Measurements from ENCODE around the gene SUMO4. TPM values are rescaled to one million over a fixed set of nuclear protein-coding genes. Genes with fewer than 3 reads are reported as not detected.
A peak's percentile ranks its signal among the peaks of the same experiment; 100 is the strongest.

The SUMO4 gene
- total RNA-seq, 4 donors from 2014 or later: 1.5 to 28.1 (median 8.1) TPM

- in situ Hi-C loops (cut with MboI; ENCODE audit: low pct_ligation_motif_present in 1 of 4, low pct_unique_long_range_greater_than_20kb in 1 of 4, low sequenced_read_pairs in 3 of 4): loop anchor here in 1 of 4 donors (10.0 kb wide), 1 partner anchor 388 kb away; no protein-coding TSS in a partner anchor
- TF ChIP-seq POLR2AphosphoS5 (IDR thresholded peaks at IDR 0.05): no peak
- no peak for TF ChIP-seq POLR2A (IDR thresholded peaks at IDR 0.05)
- TF ChIP-seq CTCF (IDR thresholded peaks at IDR 0.05): no peak
- TF ChIP-seq EP300 (IDR thresholded peaks at IDR 0.05; ENCODE audit: low read depth): no peak
- 90 to 91% methylated on average over 2 to 4 of the region's 4 CpGs for WGBS, 2 donors (ENCODE audit: low coverage in 1 of 2)
Measured at GRCh38 chr6:149422581-149422980, 22.5 kb downstream of the SUMO4 start.

GRCh38 chr6:149423964-149424440 lies 23.9 kb downstream of the SUMO4 start:
- WGBS, 2 donors (ENCODE audit: low coverage in 1 of 2): 67 to 78% methylated on average over 3 to 7 of the region's 7 CpGs
- intact Hi-C loops (cut with DNase I; ENCODE audit: low total_unique reads): no loop called here
- H3K27ac ChIP-seq: peak overlapping the region; percentile 8 to 47 (median 26)

More at GRCh38 chr6:149422581-149422980, 22.5 kb downstream of the SUMO4 start:
- intact Hi-C loops (cut with DNase I; ENCODE audit: low total_unique reads): no loop called here
- no peak overlapping the region for H3K27ac ChIP-seq
- H3K4me1 ChIP-seq: peaks cover 0 to 7% (median 3%) of the 10 kb centered on the region in 4 donors
- no peaks in the 10 kb centered on the region for H3K9me3 ChIP-seq
- no peak for DNase-seq
- H3K36me3 ChIP-seq: no peaks in the 10 kb centered on the region
- no peaks in the 10 kb centered on the region for H3K27me3 ChIP-seq
- H3K4me3 ChIP-seq: no peak overlapping the region

GRCh38 chr6:149425224-149425623 lies 25.2 kb downstream of the SUMO4 start:
- intact Hi-C loops (cut with DNase I; ENCODE audit: low total_unique reads) (loop anchor here (5.0 kb wide), 2 partner anchors 343 to 388 kb away; no protein-coding TSS in a partner anchor), in situ Hi-C loops (cut with MboI; ENCODE audit: low pct_ligation_motif_present in 1 of 4, low pct_unique_long_range_greater_than_20kb in 1 of 4, low sequenced_read_pairs in 3 of 4) (loop anchor here in 2 of 4 donors (5.0 to 25.0 kb wide), 4 partner anchors 238 to 863 kb away; no protein-coding TSS in a partner anchor)
- no peak for DNase-seq

More at GRCh38 chr6:149423964-149424440, 23.9 kb downstream of the SUMO4 start:
- no peak overlapping the region for H3K4me3 ChIP-seq
- no peaks in the 10 kb centered on the region for H3K36me3 ChIP-seq
- TF ChIP-seq CTCF (IDR thresholded peaks at IDR 0.05): no peak
- TF ChIP-seq POLR2A (IDR thresholded peaks at IDR 0.05): no peak
- TF ChIP-seq EP300 (IDR thresholded peaks at IDR 0.05; ENCODE audit: low read depth): no peak
- TF ChIP-seq POLR2AphosphoS5 (IDR thresholded peaks at IDR 0.05): no peak
- H3K9me3 ChIP-seq: no peaks in the 10 kb centered on the region
- peaks cover 0 to 7% (median 3%) of the 10 kb centered on the region in 4 donors for H3K4me1 ChIP-seq
- no peaks in the 10 kb centered on the region for H3K27me3 ChIP-seq
- no peak for DNase-seq
- in situ Hi-C loops (cut with MboI; ENCODE audit: low pct_ligation_motif_present in 1 of 4, low pct_unique_long_range_greater_than_20kb in 1 of 4, low sequenced_read_pairs in 3 of 4): loop anchor here in 1 of 4 donors (10.0 kb wide), 1 partner anchor 389 kb away; no protein-coding TSS in a partner anchor

GRCh38 chr6:149425754-149426153 lies 25.7 kb downstream of the SUMO4 start:
- no peak overlapping the region for H3K27ac ChIP-seq
- H3K36me3 ChIP-seq: no peaks in the 10 kb centered on the region
- peaks cover 0 to 7% (median 3%) of the 10 kb centered on the region in 4 donors for H3K4me1 ChIP-seq
- TF ChIP-seq POLR2A (IDR thresholded peaks at IDR 0.05) (no peak), EP300 (IDR thresholded peaks at IDR 0.05; ENCODE audit: low read depth) (no peak), POLR2AphosphoS5 (IDR thresholded peaks at IDR 0.05) (no peak), CTCF (IDR thresholded peaks at IDR 0.05) (no peak)
- no peaks in the 10 kb centered on the region for H3K9me3 ChIP-seq
- no peak for DNase-seq
- no peaks in the 10 kb centered on the region for H3K27me3 ChIP-seq
- in situ Hi-C loops (cut with MboI; ENCODE audit: low pct_ligation_motif_present in 1 of 4, low pct_unique_long_range_greater_than_20kb in 1 of 4, low sequenced_read_pairs in 3 of 4): loop anchor here in 2 of 4 donors (5.0 to 25.0 kb wide), 4 partner anchors 238 to 863 kb away; no protein-coding TSS in a partner anchor
- 98 to 100% methylated on average over 2 to 5 of the region's 5 CpGs for WGBS, 2 donors (ENCODE audit: low coverage in 1 of 2)
- H3K4me3 ChIP-seq: no peak overlapping the region
- intact Hi-C loops (cut with DNase I; ENCODE audit: low total_unique reads): loop anchor here (5.0 kb wide), 2 partner anchors 343 to 388 kb away; no protein-coding TSS in a partner anchor

More at GRCh38 chr6:149425224-149425623, 25.2 kb downstream of the SUMO4 start:
- Histone ChIP-seq H3K9me3 (no peaks in the 10 kb centered on the region), H3K27me3 (no peaks in the 10 kb centered on the region), H3K27ac (no peak overlapping the region), H3K4me1 (peaks cover 0 to 7% (median 3%) of the 10 kb centered on the region in 4 donors), H3K4me3 (no peak overlapping the region), H3K36me3 (no peaks in the 10 kb centered on the region)
- no peak for TF ChIP-seq POLR2A (IDR thresholded peaks at IDR 0.05)
- 93% methylated on average over 8 of the region's 8 CpGs; no CpG with 5 or more reads in 1 of the 2 donors for WGBS, 2 donors (ENCODE audit: low coverage in 1 of 2)

Data from transverse colon (tissue), 4 donors.